ENCODE results near the gene TMEM119.

DNA sequence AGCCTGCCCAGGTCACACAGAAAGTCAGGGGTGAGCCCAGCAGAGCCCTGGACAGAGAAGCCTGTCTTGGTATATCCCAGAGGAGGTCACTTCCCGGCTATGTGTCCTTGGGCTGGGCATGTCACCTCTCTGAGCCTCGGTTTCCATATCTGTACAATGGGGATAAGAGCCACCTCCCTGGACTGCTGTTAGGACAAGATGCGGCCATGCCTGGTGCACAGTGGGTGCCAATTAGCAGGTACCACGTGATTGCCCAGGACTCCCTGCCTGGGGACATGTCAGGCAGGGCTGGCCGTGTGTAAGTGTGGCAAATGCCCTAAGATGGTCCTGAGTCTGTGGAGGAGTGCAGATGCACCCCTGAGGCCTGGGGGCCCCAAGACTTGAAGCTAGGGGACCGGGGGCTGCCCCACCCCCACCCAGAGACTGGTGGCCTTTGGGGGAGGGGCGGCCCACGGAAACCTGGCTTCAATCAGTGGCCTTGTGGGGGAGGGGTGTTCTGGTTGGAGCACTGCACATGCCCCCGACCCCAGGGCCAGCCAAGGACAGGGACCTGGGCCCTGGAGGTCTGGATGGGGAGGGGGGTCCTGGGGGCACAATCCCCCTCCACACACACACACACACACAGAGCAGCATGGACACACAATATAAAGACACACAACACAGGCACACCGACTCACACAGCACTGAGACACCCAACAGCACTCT is 878 bp downstream of the TMEM119 start:
- TF ChIP-seq HDAC2 (IDR thresholded peaks at IDR 0.05) = no peak
- TF ChIP-seq, protein P1, sequence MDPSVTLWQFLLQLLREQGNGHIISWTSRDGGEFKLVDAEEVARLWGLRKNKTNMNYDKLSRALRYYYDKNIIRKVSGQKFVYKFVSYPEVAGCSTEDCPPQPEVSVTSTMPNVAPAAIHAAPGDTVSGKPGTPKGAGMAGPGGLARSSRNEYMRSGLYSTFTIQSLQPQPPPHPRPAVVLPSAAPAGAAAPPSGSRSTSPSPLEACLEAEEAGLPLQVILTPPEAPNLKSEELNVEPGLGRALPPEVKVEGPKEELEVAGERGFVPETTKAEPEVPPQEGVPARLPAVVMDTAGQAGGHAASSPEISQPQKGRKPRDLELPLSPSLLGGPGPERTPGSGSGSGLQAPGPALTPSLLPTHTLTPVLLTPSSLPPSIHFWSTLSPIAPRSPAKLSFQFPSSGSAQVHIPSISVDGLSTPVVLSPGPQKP (IDR thresholded peaks at IDR 0.05; ENCODE audit: low read depth, low read length) = no peak
- TF ChIP-seq POLR2A (IDR thresholded peaks at IDR 0.05; ENCODE audit: low read depth, low read length) = no peak
- no peak for TF ChIP-seq POLR2AphosphoS2 (IDR thresholded peaks at IDR 0.05; ENCODE audit: low read depth, low read length)
- TF ChIP-seq, protein P2, sequence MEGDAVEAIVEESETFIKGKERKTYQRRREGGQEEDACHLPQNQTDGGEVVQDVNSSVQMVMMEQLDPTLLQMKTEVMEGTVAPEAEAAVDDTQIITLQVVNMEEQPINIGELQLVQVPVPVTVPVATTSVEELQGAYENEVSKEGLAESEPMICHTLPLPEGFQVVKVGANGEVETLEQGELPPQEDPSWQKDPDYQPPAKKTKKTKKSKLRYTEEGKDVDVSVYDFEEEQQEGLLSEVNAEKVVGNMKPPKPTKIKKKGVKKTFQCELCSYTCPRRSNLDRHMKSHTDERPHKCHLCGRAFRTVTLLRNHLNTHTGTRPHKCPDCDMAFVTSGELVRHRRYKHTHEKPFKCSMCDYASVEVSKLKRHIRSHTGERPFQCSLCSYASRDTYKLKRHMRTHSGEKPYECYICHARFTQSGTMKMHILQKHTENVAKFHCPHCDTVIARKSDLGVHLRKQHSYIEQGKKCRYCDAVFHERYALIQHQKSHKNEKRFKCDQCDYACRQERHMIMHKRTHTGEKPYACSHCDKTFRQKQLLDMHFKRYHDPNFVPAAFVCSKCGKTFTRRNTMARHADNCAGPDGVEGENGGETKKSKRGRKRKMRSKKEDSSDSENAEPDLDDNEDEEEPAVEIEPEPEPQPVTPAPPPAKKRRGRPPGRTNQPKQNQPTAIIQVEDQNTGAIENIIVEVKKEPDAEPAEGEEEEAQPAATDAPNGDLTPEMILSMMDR (IDR thresholded peaks at IDR 0.05 in 2 of 3, conservative IDR thresholded peaks at IDR 0.05 in 1 of 3; ENCODE audit: control insufficient read depth in 2 of 3, extremely low read depth in 1 of 3, insufficient read depth in 1 of 3, low read depth in 3 of 3, low read length in 3 of 3) = no peak
- no peak for TF ChIP-seq STAT3 (IDR thresholded peaks at IDR 0.05; ENCODE audit: low read depth, low read length)

All from GM12878 (cell line).